Gastrocnemius medialis (tissue), 4 donors: ENCODE data around the gene SMYD2. TPM values are rescaled to one million over a fixed set of nuclear protein-coding genes. Genes with fewer than 3 reads are reported as not detected.

Source experiments
- ATAC-seq, 2 donors: fragments of 150-250 bp; one replicate each; pipeline ENCODE4 v1.9.1; 2016
- DNase-seq, 2 donors: peaks; one replicate each; pipeline ENCODE4 v3.0.0-alpha.2; 2019
- H3K27ac ChIP-seq, 4 donors: fragments of 200-600 bp; sonication (generic); 1 replicate in 1 of 4; 2 replicates in 3 of 4; pipeline ENCODE4 v1.5.1; 2016 to 2018; ENCODE audit warnings: mild to moderate bottlenecking in 2 of 4, moderate library complexity in 1 of 4
- H3K27me3 ChIP-seq, 3 donors: fragments of 200-600 bp; sonication (generic) in 2 of 3; 1 replicate in 1 of 3; 2 replicates in 2 of 3; pipeline versions ENCODE4 v1.5.1 to v1.6.0; 2016 to 2019; ENCODE audit warnings: mild to moderate bottlenecking in 1 of 3, moderate library complexity in 1 of 3
- H3K36me3 ChIP-seq, 2 donors: fragments of 200-600 bp; sonication (generic) in 1 of 2; one replicate each; pipeline ENCODE4 v1.5.1; 2017 to 2018
- H3K4me1 ChIP-seq, 2 donors: fragments of 200-600 bp; sonication (generic) in 1 of 2; one replicate each; pipeline ENCODE4 v1.5.1; 2016 to 2017; ENCODE audit warnings: mild to moderate bottlenecking in 2 of 2
- H3K4me3 ChIP-seq, 4 donors: fragments of 200-600 bp; sonication (generic) in 3 of 4; 1 replicate in 1 of 4; 2 replicates in 3 of 4; pipeline ENCODE4 v1.5.1; 2016 to 2019; ENCODE audit warnings: mild to moderate bottlenecking in 2 of 4
- H3K9me3 ChIP-seq, 3 donors: fragments of 200-600 bp; sonication (generic) in 2 of 3; 1 replicate in 1 of 3; 2 replicates in 2 of 3; pipeline ENCODE4 v1.5.1; 2016 to 2019
- CTCF ChIP-seq, 5 experiments: fragments of 450-650 bp in 3 of 5; fragments of 200-600 bp in 2 of 5; sonication (generic) in 2 of 5; IDR thresholded peaks in 4 of 5; conservative IDR thresholded peaks in 1 of 5; 1 replicate in 4 of 5; 2 replicates in 1 of 5; pipeline ENCODE4 v1.5.1; 2016 to 2019; ENCODE audit warnings: antibody characterized with exemption in 5 of 5, mild to moderate bottlenecking in 3 of 5, moderate library complexity in 3 of 5
- POLR2A ChIP-seq, 2 donors: fragments of 450-650 bp; IDR thresholded peaks; one replicate each; pipeline ENCODE4 v1.6.1; 2017; ENCODE audit warnings: antibody characterized with exemption in 2 of 2, mild to moderate bottlenecking in 2 of 2, moderate library complexity in 2 of 2
- in situ Hi-C, 4 donors: fragments of 200-750 bp; cut with MboI; loops; one replicate each; pipeline versions ENCODE4 v1.15.0 to v1.8.0; 2017; ENCODE audit warnings: low sequenced_read_pairs in 4 of 4
- intact Hi-C: fragments of 100-400 bp; cut with DNase I; formaldehyde crosslinking; loops from one replicate; pipeline ENCODE4 v1.15.1; 2023; ENCODE audit warnings: low total_unique reads
- total RNA-seq, 4 donors: library from RNA; depleted of rRNA; stranded (reverse); fragments of >200 nt; gene quantifications; one replicate each; pipeline versions ENCODE4 v1.1.0 to v1.2.3, GENCODE V29; 2016

Gene SMYD2
- total RNA-seq, 4 donors from 2014 or later = 57.2 to 112 (median 80.4) TPM

GRCh38 chr1:214317734-214318133, 36.8 kb downstream of the SMYD2 start:
- Histone ChIP-seq H3K27ac (peak overlapping the region; percentile 44 to 84 (median 72)), H3K4me1 (peaks cover 29 to 38% of the 10 kb centered on the region in 2 donors), H3K9me3 (no peaks in the 10 kb centered on the region), H3K4me3 (no peak overlapping the region), H3K36me3 (peaks cover 0 to 11% of the 10 kb centered on the region in 2 donors), H3K27me3 (no peaks in the 10 kb centered on the region)
- intact Hi-C loops (loop anchor here (5.0 kb wide), 1 partner anchor 35 kb away; the partner anchor contains the start of gene SMYD2), in situ Hi-C loops (no loop called here)
- ATAC-seq = no peak
- DNase-seq = no peak
- TF ChIP-seq CTCF (IDR thresholded peaks at IDR 0.05 in 4 of 5, conservative IDR thresholded peaks at IDR 0.05 in 1 of 5) (peak in 2 of 5 experiments; percentile 15 to 16), POLR2A (IDR thresholded peaks at IDR 0.05) (no peak)

- Histone ChIP-seq H3K4me1 (peaks cover 24 to 35% of the 10 kb centered on the region in 2 donors), H3K4me3 (no peak overlapping the region), H3K27ac (peak overlapping the region; percentile 6 to 84 (median 56)), H3K9me3 (no peaks in the 10 kb centered on the region), H3K36me3 (peaks cover 0 to 11% of the 10 kb centered on the region in 2 donors), H3K27me3 (no peaks in the 10 kb centered on the region)
- DNase-seq = no peak
- in situ Hi-C loops (no loop called here), intact Hi-C loops (loop anchor here (5.0 kb wide), 1 partner anchor 36 kb away; the partner anchor contains the start of gene SMYD2)
- ATAC-seq = peak in 1 of 2 donors; percentile 17
- no peak for TF ChIP-seq POLR2A (IDR thresholded peaks at IDR 0.05)
- TF ChIP-seq CTCF (IDR thresholded peaks at IDR 0.05 in 4 of 5, conservative IDR thresholded peaks at IDR 0.05 in 1 of 5) = no peak
These were observed 37.4 kb downstream of the SMYD2 start for GRCh38 chr1:214318356-214318755.

DNA sequence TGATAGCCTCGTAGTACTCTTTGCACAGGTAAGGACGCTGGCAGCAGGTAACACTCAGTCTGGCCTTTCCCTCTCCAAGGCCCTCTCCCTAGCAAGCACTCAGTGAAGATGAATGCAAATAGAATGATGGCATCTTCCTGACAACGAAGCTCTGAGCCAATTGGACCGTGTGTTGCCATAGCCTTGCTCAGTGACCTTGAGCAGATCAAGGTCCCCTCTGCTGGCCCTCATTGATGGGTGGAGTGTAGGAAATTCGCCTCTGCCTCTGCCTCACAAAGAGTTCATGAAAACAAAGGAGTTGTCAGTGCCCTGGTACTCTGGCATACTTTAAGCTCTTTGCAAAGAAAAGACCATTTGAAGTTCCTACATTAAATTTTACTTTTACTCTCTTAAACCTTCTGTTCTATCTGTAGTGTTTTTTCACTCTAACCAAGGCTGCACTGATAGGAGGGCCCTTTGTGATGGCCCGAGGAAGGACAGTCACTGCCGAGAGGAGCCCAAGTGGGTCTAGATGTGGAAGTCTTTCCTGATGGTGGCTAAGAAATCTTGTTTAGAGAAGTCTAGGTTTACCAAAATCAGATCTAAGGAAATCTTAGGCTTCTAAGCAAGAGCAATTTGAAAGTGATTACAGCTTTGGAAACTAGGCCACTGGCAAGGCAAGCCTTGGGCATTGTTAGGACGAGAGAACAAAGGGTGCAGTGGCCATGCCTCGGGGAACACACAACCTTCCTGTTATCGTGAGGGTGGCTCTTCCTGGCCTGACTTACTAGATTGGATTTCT, 38.2 kb downstream of the SMYD2 start:
- DNase-seq = no peak
- Histone ChIP-seq H3K4me1 (peaks cover 24 to 31% of the 10 kb centered on the region in 2 donors), H3K27ac (peak overlapping the region in 1 of 4 donors; percentile 23), H3K4me3 (no peak overlapping the region), H3K9me3 (no peaks in the 10 kb centered on the region), H3K36me3 (peaks cover 0 to 11% of the 10 kb centered on the region in 2 donors), H3K27me3 (no peaks in the 10 kb centered on the region)
- ATAC-seq = no peak
- in situ Hi-C loops (no loop called here), intact Hi-C loops (loop anchor here (5.0 kb wide), 1 partner anchor 37 kb away; the partner anchor contains the start of gene SMYD2)
- TF ChIP-seq CTCF (IDR thresholded peaks at IDR 0.05 in 4 of 5, conservative IDR thresholded peaks at IDR 0.05 in 1 of 5) (no peak), POLR2A (IDR thresholded peaks at IDR 0.05) (no peak)

DNA sequence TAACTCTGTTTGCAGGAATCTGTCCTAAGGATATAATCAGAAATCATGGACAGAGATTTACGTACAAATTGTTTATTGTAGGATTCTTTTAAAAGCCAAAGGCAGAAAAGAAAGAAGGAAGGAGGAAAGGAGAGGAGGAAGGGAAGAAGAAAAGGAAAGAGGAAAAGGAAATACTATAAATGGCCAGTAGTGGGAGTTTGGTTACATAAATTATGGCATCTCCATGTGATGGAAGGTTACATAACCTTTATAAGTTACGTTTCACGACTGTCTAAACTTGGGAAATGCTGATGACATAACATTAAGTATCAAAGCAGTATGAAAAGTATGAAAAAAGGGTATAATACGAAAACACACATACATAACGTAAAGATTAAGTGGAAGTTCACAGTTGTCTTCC, 39.0 kb downstream of the SMYD2 start:
- intact Hi-C loops = loop anchor here (5.0 kb wide), 1 partner anchor 38 kb away; the partner anchor contains the start of gene SMYD2
- DNase-seq = no peak
- peaks cover 0 to 11% of the 10 kb centered on the region in 2 donors for H3K36me3 ChIP-seq
- peaks cover 24 to 31% of the 10 kb centered on the region in 2 donors for H3K4me1 ChIP-seq
- TF ChIP-seq CTCF (IDR thresholded peaks at IDR 0.05 in 4 of 5, conservative IDR thresholded peaks at IDR 0.05 in 1 of 5) (peak in 1 of 5 experiments; percentile 10), POLR2A (IDR thresholded peaks at IDR 0.05) (no peak)
- H3K27me3 ChIP-seq = no peaks in the 10 kb centered on the region
- H3K4me3 ChIP-seq = no peak overlapping the region
- no peak for ATAC-seq
- H3K9me3 ChIP-seq = no peaks in the 10 kb centered on the region
- no peak overlapping the region for H3K27ac ChIP-seq
- in situ Hi-C loops = loop anchor here in 1 of 4 donors (5.0 kb wide), 1 partner anchor 53 kb away; no protein-coding TSS in a partner anchor
